GM19468 (cell line): Measurements from ENCODE around the gene CD46.

Experiments
- ATAC-seq: cut with Tn5 transposase; IDR thresholded peaks from one replicate; pipeline ENCODE4 v1.9.1; 2021; ENCODE audit warnings: mild to moderate bottlenecking, moderate library complexity, moderate number of reproducible peaks; ENCODE audit not compliant: unreplicated experiment; ENCODE audit errors: extremely low read depth

Gene CD46

DNA sequence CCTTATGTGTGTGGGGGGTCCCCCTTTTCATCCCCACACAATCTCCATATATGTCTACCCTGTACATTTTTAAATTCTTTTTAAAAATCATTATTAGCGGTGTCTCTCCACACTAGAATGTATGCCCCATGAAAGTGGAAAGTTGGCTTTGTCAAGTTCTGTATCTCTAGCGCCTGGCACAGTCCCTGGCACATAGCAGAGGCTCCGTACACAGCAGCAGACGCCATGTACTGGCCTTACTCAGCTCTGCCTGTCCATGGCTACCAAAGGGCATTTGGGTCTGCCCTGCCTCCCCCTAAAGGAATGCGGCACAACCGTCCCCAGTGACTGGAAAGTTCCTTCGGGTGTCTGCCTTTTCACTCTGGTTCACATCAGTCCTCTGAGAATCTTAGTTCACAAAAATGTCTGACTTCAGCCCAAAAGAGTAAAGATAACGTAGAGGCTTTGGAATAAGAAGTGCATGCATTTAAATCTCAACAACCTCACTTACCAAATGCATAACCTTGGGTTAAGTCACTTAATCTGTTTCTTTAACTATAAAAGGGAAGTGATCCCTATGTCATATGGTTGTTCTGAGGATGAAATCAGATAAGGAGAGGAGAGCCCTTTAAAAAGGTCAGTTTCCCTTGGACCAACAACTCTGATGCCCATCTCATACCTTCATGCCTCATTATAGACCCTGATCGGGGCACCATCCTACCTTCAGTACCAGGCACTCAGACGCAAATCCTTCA lies 61.1 kb downstream of the CD46 start:
- ATAC-seq, result no peak

DNA sequence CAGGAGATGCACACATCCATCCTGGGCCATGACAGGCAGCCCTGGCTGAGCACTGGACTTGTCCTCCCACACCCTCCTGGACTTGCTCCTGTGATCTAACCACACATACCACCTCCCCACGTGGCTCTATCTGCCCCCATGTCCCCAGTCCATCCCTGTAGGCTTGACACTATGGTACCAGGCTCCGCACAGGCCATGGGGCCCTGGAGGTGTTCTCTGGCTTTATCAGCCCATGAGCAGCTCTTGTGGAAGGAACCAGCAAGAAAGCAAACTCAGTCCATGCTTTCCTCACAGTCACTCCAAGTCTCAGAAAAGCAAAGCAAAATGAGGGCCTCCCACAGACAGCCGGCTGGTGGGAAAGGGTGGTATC lies 61.6 kb downstream of the CD46 start:
- no peak for ATAC-seq

DNA sequence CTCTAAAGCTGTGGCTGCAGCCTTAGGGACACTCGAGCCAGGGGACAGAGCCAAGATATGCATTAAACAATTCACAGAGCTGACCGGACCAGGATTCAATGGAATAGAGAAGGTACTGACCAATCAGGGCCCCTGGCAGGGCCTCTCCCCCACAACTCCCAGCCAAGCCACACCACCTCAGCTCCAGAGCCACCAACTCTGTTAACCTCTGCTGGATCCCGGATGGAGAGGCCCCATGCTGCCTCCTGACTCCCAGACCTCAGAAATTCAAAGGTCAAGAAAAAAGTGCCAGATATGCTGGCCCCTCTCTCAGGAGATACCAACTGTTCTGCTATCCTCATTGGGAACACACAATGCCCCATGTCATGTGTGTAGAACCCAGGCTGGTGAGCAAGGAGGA lies 62.1 kb downstream of the CD46 start:
- ATAC-seq, result no peak

DNA sequence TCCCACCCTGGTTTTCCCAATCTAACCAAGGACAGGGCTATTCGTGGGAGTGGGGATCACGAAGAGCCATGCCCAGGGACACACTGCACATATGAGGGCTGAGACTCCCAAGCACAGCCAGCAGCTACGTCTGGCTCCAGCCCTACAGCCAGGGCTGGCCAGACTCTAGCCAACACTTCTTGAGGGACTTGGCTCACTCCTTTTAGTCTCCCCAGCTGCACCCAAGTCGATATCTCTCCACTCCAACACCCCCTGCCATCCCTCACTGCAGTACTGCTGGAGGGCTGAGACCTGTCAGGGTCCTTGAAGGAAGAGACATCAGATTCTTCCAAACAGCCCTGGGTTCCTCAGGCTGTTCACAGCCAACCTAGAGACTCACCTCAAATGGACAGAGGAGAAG lies 62.6 kb downstream of the CD46 start:
- ATAC-seq, result no peak

DNA sequence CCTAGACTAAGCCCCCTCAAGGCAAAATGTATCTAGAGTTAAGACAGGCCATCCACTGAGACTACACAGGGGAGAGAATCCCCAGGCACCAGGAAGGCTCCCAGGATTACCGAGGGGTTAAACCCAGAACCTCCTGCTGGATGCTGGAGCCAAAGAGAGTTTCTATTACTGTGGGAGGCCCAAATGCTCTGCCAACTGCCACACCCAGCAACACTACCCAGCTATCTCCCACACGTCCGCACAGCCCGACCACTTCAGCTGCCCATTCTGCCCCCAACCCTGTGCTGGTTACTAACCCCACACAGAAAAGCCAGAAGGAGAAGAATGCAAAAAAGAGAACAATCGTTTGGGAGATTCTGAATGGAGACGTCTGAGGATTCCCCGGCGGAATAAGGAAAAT lies 63.6 kb downstream of the CD46 start:
- ATAC-seq, result no peak

DNA sequence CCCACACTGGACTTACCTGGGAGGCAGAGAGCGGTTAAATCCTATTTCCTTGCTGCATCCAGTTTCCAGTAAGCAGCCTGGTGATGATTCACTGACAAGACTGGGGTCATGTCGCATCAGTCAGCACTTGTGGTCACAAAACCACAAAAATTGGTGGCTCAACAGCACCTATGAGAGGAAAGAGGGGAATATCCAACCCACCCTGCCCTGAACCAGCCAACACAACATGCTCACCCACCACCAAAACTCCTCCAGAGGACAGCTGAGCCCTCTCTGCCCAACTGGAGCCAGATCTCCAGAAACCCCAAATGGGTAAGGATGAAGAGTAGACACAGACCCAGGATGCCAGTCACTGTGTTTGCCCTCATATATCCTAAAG lies 64.0 kb downstream of the CD46 start:
- no peak for ATAC-seq

DNA sequence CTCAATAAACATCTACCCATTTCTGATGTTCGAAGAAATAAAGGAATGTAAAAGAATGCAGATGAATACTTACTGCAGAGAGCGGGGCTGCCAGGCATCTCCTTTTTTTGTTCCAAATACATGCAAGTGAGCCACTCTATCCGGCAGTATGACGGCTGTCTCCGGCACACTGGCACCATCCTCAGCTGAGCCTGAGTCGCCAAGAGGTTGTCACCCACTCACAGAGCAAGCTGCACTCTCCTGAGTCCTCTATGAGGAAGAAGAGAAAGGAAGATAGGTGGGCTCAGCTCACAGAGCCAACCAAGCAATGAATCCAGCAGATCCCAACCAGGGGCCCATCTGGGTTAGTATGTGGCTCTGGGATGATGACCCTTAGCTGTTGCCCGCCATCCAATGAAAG lies 65.3 kb downstream of the CD46 start:
- ATAC-seq, result no peak

DNA sequence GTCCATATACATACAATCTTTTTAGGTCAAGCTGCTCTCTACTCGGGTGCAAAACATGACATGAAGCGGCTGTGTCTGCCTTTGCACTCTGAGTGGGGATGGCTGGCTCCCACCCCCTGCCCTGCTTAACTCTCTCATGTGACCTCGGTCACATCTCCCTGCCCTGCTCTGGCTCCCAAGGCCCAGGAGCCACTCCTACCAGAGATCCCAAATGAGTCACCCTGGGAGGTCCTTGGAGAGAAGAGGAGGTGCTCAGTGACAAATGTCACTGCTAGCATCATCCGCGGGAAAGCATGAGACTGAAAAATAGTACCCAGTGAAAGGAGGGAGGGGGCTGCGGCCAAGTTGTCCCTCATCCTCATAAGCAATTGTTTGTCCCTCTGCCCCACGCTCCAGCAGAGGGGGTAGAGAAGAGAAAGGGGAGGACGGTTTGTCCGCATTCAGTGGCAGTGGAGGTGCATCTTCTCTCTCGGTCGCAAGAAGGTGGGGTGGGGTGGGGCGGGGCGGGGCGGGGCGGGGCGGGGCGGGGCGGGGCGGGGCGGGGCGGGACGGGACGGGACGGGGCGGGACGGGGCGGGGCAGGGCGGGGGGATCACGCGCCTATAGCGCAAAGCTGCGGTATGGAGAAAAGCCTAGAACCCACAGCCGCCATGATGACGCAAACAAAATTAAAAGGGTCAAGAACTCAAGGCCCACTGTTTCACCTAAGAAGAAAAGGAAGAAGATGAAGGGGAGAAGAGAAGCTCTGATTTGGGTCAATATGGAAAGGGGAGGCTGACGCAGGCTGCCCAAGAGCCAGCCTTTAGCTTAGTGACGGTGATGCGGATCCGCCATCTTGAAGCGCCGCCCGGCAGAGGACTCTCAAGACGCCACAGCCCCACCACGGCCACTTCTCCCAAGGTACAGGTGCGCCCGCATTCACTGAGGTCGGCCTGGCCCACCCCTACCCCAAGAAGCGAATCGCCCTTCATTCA lies 66.2 kb downstream of the CD46 start:
- ATAC-seq, result no peak

DNA sequence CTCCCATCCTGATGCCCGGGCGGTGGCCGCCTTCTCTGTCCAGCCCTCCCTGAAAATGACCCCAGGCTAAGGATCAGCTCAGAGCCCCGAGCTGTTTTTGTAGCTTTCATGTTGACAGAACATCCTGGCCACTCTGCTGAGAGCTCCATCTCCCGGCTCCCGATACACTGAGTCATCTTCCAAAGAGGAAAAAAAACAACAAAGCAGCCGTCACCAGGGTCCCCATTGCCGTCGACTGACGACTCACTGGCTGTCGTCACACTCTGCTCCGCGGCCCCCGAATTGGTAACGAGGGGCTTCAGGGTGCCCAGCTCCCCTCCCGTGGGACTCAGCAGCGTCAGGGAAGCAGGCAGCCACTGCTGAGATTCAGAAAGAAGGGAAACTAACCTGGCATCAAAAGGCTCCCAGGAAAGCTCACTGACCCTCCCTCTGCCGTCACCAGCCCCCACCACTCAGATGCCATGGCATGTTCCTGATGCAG lies 67.2 kb downstream of the CD46 start:
- no peak for ATAC-seq

DNA sequence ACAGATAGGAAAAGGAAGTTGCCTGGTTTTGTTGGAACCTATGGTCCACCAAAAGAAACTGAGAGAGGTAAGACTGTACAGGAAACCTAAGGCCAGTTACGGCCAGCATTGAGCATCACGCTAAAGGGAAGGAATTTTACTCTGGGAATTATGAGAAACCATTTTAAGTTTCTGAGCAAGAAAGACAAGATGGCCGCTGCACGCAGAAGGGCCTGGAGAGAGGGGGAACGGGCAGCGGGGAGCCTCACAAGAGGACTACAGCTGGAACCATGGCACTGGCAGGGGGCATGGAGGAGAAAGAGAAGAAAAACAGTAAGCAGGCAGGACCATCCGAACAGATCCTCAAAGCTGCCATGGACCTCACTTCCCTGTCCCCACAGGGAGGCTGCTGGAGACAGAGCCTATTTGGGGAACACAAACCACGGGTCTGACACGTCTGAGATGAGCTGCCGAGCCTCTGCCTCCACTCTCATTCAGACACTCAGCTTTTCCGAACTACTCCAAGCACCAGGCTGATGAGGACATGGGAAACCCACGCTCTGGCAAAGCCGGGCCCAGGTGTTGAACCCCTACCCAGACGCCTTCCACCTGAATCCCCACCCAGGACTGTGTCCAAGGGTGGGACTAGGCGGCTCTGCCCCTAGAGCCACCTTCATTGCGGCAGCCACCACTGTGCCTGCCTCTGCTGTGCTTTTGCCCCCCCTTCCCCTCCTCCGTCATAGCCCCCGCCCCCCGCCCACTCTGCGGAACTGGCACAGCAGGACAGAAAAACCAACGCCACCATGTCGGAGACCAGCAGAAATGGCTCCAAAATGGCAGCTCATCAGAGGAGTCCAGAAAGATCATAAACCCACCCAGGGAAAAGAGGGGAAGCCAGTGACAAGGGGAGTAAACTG lies 69.0 kb downstream of the CD46 start:
- ATAC-seq, result no peak

DNA sequence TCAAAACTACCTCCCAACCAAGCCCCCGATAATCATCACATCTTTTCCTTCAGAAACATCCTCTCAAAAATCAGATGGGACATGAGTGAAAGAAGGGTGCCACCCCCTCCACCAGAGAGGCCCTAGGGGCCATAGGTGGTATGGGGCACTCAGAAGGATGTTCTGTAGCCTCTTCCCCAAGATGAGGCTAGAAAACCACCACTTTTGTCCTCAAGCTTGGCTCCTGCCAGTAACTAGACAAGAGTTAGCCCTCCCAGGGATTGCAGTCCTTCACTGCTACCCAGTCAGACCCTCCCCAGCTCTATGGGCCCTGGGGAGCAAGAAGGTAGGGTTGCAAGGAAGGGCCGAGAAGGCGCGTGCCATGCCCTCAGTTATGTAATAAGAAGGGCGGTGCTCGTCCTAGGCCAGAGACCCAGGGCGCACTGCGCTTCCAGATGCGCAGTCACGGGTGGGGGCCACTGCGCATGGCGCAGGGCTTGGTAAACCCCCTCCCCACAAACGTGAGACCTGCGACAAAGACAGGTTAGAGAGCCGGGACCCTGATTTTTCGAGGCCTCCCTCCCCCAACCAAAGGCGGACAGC lies 69.7 kb downstream of the CD46 start:
- ATAC-seq, result no peak

DNA sequence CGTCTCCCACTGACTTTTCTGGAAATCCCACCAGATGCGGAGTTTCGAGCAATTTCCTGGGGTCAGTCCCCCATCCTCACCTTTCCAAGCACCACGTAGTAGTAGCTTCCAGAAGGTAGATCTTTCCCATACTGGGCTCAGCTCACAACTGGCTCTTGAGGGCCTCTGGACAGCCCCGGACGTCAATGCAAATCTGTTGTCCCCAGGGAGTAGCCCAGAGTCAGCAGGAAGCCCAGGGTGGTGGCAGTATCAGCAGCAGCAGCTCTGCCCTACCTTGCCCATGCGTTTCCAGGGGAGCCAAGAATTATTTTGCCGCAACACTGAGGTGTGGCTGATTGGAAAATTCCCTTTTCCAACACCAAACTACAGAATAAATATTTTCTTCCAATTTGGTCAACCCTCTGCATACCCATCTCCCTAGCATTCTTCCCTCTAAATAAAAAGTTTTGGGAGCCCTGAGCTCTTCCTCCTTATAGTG lies 70.3 kb downstream of the CD46 start:
- ATAC-seq, result no peak

DNA sequence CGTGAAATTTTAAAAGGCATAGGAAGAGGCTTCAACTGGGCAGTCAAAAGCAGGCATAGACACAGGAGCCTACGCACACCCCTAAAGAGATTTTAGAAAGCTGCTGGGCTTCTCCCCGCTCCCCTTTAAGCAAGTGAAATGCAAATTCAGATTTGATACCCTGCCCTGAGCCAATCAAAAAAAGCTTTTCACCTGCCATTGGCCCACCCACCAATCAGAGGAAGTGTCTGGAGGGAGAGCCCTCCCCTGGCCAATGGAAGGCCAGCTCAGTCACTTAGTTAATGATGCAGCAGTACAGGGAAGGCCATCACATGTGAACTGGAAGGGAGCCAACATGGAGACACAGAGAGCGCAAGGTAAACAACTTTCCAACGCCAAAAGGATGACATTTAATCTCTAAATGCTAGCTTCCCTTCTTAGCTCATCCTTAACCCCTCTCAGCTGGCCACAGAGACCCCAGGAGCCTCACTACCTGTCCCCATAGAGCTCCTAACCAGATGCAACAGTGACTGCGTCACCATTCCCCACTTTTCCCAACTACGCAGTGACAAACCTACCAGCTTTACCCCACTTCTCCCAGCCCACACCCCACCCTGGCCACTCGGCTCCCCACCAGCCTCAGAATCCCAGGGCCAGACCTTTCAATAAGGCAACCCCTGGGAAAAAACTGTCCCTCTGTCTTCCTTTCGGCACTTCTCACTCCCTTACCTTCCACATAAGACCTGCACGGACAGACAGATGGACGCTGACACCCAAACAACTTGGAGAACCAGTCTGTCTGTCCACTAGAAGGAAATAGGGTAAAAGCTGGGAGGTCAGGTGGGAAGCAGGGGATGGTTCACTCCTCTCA lies 71.0 kb downstream of the CD46 start:
- ATAC-seq, result peak; percentile 41

DNA sequence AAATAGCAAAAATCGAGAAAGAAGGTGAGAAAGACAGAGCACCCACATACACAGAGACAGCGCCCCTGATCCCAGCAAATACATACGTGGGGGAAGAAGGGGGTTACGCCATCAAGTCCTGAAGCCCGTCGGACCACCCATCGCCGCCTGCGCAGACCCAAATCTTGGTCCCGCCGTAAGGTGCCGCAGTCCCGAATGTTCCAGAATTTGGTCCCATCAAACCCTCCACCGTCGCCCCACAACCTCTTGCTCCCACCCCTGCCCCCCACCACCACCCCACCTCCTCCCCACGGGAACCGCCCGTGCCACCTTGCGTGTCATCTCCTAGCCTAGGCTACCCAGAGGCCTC lies 71.7 kb downstream of the CD46 start:
- ATAC-seq, result no peak

DNA sequence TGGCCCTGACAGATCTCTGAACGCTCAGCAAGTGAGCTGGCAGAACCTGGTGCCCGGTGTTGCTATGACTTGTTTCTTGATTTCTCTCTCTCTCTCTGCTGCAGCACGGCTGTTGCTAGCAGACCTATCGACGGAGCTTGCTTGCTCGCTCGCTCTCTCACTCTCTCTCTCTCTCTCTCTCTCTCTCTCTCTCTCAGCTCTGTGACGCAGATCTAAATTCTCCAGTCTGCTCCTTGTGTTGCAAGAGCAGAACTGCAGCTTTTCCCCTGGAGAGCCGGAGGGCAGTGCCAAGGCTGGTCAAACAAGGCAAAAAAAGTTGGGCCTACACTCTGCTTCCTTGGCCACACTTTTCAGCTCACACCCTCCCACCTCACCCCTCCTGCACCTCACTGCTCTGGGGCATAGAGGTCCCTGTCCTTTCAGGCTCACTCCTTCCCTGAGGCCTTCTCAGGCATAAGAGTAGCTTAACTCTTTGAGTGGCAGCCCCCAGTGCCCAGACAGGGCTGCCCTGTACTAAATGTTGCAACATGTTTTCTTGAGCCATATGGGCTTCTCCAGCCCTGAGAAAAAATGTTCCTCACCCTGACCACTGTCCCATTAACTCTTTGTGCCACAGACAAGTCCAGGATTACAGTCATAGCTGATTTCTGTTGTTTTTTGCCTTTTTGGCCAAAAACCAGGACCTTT lies 72.2 kb downstream of the CD46 start:
- ATAC-seq, result peak; percentile 17

DNA sequence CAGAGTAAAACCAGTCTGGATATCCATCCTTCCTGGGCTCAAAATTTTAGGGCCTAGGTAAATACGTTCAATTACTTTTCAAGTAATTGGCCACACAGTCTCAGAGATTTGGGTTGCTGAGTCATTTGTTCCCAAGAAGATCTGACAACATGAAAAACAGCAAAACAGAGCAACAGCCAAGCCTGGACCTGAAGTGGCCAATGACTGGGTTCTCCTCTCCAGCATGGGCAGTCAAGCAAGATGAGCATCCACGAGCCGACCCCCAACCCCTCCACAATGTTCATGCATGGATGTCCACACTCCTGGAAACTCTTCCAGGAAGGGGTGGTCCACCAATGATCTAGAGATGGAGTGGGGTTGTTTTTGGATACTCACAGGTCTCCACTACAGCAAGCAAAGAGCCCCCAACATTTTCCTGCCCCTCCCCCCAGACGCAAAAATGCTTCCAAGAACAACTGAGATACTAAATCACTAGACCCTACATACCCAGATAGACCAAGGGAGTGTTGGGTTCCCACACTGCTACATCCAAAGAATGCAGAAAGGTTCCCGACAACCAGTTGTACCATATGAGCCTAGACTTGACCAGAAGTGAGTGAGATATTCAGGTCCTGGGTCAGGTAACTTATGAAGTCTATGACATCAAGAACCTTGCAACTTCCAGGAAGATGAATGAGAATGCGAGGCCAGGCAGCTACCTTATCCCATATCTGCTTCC lies 73.0 kb downstream of the CD46 start:
- ATAC-seq, result no peak

DNA sequence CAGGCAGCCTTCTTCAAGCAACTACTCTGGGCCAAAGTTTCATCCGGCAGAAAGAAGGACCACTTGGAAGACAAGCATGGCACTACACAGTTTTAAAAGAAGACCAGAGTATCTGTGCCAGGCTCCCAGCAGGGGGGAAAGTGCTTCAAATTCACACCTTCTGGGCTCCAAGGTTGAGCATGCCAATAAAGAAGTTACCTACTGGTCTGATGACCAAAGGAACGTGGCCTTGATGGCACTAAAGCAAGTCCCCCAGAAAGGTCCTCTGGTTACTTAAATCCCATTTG lies 73.5 kb downstream of the CD46 start:
- no peak for ATAC-seq
